GM19043 (cell line): ENCODE measurements around the gene SPAAR.
"Not testable (repeated sequence)": the region's sequence is repeated elsewhere in the genome, so short reads cannot be mapped to it uniquely, and the experiment has no call there.

Experiments used
- ATAC-seq: cut with Tn5 transposase; IDR thresholded peaks from one replicate; pipeline ENCODE4 v1.9.1; 2021; ENCODE audit warnings: low read depth; ENCODE audit not compliant: unreplicated experiment

Gene SPAAR

DNA sequence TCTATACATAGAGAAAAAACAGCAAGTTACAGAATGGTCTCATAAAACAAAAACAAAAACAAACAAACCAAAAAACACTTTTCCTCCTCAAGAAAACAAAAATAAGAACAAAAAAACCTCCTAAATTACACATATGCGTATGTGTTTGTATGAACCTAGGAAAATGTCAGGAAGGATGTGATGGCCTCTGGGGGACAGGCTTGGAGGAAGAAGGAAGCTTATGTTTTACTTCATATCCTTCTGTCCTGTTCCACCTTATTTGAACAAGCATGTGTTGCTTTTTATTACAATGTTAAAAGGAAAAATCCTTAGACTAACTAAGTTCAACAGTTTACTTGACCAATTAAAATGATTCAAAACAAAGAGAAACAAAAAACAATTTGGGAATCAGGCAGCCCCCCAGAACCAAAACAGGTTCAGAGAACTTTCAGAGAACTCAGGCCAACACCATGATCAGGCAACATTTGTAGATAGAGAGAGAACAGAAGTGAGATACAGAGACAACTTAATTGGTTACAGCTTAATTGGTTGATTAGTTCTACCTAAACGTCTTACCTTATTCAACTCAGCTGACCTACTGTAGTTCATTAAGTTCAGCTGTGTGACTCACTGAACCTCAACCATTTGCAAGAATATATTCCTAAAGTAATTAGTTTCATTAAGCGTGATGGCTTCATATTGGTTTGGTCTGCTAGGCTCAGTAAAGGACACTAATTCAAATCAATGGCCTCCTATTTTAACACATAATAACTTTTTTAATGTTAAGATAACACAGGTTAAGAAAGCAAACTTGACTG lies 10.1 kb downstream of the SPAAR start:
- ATAC-seq = no peak

DNA sequence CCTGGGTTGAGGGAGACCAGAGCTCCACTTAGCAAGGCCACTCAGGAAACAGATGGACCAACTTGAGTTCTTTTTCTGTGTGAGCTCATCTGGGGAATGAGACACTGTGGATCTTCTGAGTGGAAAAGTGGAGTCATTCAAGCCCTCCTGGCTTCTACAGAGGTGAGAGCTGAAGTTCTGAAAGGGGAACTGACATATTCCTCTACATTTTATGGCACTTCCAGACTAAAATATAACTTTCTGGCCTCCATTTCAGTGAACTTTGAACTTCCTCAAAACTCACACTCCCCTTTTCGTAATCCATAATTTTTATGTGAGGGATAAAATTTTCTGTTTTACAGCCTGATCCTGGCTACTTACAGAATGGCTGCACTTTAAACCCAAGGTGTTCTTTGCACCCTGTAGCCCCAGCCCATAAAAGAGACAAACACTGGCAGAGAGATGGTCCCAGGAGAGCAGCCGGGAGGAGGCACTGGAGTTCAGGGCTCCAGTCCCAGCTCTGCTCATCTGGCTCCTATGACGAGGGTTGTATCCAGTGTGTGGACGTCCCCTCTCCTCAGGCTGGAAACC lies 10.8 kb downstream of the SPAAR start:
- no peak for ATAC-seq

DNA sequence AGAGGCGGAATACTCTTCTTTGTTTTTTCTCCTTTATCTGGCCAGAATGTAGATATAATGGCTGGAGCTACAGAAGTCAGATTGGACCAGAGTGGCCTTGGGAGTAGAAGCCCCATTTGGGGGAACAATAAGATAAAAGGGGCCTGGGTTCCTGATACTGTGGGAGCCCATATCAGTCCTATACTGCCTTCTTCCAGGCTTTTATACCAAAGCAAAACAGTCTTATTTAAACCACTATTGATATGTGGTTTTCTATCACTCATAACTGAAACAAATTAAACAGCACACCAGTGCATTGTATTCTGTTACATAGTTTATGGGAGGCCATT lies 14.3 kb downstream of the SPAAR start:
- no peak for ATAC-seq

DNA sequence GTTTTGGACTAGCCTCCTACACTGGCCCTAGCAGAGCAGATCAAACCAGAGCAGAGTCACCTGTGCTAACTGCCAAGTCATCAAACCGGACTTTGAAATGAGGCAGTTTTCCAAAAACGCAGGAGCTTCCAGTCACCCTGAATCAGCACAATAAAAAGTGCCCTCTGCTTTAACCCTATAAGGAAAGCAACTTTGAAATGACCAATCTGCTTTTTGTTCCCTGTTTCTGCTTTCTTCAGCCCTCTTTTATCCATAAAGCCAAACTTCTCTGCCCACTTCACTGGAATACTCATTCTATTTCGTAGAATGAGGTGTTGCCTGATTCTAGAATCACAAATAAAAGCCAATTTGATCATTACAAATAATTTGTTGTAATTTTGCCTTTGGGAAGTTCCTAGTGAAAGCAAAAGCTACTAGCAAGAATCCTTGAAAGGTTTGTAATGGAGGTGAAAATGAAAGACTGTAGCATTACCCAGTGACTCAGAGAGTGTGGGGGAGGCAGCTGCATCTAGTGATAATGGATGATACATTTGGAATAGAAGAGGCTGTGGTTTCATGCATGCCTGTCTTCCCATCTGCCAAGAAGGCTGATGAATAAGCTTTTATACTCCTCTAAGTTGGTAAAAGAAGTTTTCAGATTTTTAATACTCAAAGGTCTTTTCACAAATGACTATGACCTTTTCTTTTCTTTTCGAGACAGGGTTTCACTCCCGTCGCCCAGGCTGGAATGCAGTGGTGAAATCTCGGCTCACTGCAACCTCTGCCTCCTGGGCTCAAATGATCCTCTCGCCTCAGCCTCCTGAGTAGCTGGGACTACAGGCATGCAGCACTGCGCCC lies 14.9 kb downstream of the SPAAR start:
- no peak for ATAC-seq

DNA sequence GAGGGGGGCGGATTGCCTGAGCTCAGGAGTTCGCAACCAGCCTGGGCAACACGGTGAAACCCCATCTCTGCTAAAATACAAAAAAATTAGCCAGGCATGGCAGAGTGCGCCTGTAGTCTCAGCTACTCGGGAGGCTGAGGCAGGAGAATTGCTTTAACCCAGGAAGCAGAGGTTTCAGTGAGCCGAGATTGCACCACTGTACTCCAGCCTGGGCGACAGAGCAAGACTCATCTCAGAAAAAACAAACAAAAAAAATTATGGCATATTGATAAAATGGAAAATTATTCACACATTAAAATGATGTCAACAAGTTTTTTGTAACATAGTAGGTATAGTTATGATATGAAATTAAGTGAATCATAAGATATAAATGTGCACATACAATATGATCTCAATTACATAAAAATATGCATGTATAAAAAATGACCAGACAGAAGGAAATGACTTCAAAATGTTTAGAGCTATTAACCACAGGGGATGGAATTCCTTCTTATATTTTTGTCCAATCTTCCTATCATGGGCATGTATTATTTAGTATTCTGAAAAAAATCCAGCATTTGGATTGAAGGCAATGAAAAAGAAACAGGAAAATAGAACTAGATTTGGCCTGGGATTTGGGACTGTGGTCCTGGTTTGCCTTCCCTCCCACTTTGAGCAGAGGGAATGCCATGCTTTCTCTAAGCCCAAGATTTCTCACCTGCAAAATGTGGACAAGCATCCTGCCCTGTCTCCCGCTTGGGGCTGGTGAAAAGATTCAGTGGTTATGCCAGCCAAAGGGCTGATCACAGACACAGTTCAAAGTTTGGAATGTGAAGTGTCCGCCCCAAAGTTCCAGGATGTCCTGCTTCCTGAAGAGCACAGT lies 19.5 kb downstream of the SPAAR start:
- ATAC-seq = no peak

DNA sequence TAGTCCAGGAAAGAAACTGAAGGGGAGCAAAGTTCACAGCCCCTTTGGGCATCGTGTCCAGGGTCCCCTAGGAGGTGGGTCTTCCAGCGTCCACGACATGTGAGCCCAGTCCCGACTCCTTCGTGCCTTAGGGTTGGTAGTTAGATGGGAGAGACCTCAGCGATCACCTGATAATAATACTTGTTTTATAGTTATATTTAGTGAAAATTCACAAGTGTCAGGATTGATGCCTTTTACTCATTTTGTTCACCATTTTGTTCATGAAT lies 20.1 kb downstream of the SPAAR start:
- no peak for ATAC-seq

DNA sequence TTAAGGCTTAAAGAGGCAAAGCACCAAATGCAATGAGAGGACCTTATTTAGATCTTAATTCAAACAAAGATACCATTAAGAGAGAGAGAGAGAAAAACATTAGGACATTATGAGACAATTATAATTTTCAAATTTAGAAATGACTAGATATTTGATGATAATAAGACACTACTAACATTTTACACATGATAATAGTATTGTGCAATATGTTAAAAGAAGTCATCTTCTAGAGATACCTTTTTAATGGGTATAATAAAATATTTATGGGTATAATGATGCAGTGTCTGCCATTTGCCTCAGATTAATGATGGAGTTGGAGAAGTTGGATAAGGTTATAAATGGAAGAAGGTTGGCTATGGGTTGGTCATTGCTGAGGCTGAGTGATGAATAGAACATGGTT lies 21.2 kb downstream of the SPAAR start:
- no peak for ATAC-seq

DNA sequence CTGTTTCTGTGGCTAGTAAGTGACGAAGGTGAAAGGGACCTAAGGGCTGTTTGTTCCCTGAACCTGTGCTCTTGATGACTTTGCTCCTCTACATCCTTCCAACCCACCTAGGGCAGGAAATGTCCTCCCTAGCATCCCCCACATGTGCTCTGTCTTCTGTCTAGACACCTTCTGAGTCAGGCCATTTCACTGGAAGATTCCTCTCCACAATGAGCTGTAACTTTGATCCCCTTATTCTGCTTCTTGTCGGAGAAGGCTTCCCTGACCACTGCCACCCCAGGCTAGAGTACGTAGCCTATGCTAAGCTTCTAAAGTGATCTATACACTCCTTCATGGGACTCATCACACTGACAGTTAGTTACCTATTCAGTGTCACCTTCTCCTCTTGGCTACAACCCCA lies 21.7 kb downstream of the SPAAR start:
- ATAC-seq = no peak

DNA sequence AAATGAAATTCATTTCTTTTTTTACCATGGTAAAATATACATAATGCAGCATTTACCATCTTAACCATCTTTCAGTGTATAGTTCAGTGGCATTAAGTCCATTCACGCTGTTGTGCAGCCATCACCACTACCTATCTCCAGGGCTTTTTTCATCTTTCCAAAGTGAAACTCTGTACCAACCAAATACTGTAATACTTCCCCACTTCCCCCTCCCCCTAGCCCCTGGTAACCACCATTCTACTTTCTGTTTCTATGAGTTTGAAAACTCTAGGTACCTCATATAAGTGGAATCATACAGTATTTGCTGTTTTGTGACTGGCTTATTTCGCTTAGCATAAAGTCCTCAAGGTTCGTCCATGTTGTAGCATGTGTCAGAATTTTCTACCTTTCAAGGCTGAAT lies 23.4 kb downstream of the SPAAR start:
- ATAC-seq = no peak

DNA sequence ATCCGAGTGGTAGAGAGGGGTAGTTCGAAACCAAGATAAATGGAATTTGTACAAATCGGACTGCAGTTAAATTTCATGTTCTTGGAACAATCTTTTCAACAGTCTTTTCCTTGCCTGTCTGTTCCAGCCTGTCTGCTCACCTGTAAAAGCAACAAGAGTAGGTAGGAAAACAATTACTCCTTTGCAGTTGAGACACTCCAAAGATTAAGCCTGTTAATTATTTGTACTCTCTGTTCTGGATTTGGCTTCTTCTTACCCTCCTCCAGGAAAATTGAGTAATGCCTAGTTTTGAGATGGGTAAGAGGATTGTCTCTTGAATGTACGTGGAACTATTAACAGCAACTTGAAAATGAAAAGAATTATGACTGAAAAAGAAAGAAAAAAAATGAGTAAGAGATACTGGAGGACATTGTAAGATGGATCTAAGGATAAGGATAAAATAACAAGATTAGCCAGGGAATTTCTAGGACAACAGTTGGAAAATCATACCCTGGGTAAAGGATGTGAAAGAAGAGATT lies 24.3 kb downstream of the SPAAR start:
- ATAC-seq = no peak

DNA sequence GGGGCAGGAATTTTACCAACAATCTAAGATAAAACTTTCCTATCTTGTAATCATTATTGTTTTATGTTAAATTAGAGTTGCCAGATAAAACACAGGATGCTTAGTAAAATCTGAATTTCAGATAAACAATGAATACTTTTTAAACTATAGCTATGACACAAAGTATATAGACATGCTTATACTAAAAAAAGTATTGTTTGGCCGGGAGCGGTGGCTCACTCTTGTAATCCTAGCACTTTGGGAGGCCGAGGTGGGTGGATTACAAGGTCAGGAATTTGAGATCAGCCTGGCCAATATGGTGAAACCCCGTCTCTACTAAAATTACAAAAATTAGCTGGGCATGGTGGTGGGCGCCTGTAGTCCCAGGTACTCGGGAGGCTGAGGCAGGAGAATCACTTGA lies 24.8 kb downstream of the SPAAR start:
- ATAC-seq = not testable (repeated sequence)

DNA sequence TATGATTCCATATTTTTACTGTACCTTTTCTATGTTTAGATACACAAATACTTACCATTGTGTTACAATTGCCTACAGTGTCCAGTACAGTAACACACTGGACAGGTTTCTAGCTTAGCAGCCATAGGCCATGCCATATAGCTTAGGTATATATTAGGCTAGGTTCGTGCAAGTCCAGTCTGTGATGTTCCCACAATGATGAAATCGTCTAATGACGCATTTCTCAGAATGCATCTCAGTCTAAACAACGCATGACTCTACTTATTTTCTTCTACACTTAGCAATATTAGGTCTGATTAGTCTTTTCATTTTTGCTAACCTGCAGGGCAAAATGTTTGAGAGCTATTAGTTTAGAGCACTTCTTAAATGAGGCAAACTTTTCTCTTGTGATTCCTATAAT lies 26.0 kb downstream of the SPAAR start:
- no peak for ATAC-seq

DNA sequence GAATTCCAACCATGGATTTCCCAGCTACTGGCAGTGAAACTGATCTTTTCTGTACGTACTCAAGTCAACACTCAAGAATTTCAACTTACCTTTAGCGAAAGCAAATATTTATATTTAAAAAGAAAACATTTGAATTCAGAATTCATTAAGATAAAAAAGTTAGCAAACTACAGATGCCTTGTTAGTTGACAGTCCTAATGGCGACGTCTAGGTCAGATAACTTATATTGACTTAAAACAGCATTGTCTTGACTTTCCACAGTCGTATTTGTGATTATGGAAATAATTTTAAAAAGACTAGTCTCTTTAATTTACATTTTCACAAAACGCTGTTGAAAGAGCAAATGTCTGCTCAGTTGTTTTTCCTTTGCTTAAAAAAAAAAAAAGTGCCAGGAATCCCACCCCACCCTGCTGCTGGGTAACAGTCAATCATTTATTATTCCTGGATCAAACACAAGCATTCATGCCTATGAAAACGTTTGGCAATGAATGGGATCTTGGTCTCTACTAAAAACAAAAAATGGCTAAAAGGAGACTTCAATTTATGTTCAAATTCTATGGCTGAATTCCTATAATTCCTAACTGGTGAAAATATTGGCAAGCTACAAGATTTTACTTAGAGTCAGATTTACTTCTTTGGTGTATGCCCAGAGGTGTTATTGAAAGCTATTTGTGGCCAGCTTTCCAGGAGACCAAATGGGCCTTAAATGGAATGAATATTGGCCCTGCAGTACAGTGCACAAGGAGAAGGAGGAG lies 26.6 kb downstream of the SPAAR start:
- no peak for ATAC-seq

DNA sequence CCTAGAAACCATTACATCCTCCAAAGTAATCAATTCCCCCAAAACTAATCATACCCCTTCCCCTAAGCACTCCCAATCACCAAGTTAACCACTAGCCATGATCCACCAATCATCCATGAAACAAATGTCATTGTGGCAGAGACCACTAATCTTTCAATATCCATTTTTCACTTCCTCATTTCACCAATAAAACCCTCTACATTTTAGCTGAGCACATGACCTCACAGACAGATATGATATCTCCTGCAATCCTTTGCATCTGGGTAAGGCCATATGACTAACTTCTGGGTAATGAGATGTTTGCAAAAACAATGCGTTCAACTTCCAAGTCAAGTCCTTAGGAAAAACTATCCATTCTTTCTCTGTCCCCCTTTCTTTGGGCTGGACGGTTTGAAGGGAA lies 27.9 kb downstream of the SPAAR start:
- ATAC-seq = no peak

DNA sequence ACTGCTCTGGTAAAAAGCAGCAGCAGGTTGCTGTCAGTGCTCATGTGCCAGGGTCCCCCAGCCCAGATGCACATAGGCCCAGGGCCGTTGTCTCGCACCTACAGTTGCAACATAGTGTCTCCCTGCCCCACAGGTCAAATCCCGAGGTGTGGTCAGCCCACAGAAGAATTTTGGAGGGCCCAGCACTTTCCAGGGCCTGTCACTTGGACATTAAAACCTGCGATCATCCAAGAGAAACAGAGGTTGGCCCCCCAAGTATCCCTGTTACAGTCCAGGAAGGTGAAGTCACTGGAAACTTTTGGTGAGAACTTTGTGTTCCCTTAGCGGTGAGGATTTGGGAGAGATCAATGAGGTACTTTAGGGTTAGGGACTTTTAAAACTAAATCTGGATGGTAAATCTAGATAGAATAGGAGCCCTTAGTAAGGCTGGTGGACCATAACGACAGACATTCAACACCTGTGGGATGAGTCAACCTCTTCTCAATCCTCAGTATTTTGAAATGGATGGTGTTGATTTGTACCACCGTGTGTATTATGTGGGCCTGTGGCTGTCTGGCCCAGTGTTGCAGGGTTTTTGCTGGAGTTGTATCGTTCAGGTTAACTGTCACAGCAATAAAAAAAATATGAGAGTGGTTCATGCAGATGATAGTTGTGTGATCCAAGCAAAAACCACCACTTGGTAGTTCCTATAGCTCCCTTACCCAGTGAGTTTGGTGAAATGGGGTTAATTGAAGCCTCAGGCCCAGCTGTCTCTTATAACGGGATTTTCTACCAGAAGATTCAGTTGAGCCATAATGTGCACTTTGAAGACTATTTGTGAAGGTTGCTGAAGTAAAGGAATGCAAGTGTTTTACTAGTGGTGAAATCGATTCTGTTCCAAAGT lies 29.4 kb downstream of the SPAAR start:
- no peak for ATAC-seq

DNA sequence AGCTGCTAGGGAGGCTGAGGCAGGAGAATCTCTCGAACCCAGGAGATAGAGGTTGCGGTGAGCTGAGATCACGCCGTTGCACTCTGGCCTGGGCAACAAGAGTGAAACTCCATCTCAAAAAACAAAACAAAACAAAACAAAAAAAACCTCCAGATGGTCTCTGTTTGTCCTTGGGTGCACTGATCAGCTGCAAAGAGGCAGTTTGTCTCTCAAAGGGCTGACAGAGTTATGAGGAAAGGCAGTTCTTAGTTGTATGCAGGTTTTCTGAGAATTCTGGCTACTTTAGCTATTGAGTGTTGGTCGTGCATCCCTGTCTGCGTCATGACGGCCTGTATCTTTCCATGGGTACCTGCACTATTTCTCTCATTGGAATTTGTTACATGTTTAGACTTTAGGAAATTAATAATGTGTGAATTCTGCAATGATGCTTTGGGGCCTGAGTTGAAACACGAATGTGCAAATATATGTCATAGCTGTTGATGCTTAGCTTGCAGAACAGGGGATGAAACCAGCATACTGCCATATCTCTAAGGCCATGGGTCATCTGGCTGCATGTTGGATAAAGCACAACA lies 30.5 kb downstream of the SPAAR start:
- no peak for ATAC-seq

DNA sequence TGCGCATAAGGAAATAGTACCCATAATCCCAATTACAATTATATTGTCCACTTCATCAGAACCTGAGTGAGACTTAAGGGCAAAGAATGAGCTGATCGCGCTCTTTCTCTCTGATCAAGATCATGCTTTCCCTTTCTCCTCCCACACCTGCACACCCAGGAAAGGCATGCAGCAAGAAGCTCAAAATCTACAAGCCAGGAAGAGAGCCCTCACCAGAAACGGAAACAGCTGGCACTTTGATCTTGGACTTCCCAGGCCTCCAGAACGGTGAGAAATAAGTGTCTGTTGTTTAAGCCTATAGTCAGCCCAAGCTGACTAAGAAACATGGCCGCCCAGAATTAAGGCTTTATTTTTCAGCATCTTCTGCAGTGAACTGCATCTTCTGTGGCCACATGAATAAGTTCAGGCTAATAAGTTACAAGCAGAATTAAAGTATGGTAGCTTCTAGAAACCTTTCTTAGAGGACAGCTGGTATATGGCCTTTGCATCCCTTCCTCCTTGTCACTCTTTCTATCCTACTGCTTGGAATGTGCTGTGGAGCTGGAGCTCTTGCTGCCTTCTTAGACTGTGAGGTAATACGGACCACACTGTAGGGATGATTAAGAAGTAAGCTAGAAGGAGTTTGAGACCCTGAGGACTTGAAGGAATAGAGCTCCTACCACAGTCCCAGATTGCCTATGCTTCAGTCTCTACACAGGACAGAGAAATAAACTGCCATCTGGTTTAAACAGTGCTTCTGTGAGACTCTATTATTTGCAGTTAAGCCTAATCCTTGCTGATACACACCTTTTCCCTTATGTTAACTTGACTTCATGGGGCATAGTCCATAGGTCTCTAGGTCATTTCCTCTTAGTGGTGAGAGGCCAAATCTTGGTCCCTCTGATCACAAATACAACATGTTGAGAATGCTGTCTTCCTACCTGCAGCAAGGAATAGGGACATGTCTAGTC lies 31.4 kb downstream of the SPAAR start:
- no peak for ATAC-seq

DNA sequence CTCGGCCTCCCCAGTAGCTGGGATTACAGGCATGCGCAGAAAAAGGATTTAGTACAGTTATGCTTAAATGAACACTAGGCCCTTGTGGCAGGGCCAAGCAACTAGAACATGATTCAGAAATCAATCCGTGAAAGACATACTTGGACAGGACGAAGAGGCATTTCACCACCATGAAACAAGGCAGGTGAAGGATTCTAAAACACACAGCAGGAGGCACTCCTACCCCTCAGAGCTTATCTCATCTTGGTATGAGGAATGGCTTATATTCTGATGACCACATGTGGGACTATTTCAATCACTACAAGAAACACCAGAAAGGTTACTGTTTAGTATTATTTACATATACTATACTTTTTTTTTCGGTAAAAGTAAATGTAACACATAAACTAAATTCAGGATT lies 33.0 kb downstream of the SPAAR start:
- no peak for ATAC-seq
